ENCODE results near the gene ACOT7.

ACOT7 gene

GRCh38 chr1:6353619-6353954 lies 40.0 kb downstream of the ACOT7 start:
- TF ChIP-seq CTCF (IDR thresholded peaks at IDR 0.05; ENCODE audit: low read depth, low read length): no peak
- no peak overlapping the region for H3K4me3 ChIP-seq (ENCODE audit: low read depth, low read length)
- in situ Hi-C loops (cut with HindIII; ENCODE audit: low sequenced_read_pairs): no loop called here
- DNase-seq (ENCODE audit: low read depth, low spot score): no peak

- no peak for DNase-seq (ENCODE audit: low read depth, low spot score)
- no peak for TF ChIP-seq CTCF (IDR thresholded peaks at IDR 0.05; ENCODE audit: low read depth, low read length)
- in situ Hi-C loops (cut with HindIII; ENCODE audit: low sequenced_read_pairs): no loop called here
- no peak overlapping the region for H3K4me3 ChIP-seq (ENCODE audit: low read depth, low read length)
Measured at GRCh38 chr1:6352138-6352563, 41.4 kb downstream of the ACOT7 start.

- TF ChIP-seq CTCF (IDR thresholded peaks at IDR 0.05; ENCODE audit: low read depth, low read length): no peak
- in situ Hi-C loops (cut with HindIII; ENCODE audit: low sequenced_read_pairs): no loop called here
- no peak overlapping the region for H3K4me3 ChIP-seq (ENCODE audit: low read depth, low read length)
- DNase-seq (ENCODE audit: low read depth, low spot score): no peak
Measured at GRCh38 chr1:6351480-6352137, 42.0 kb downstream of the ACOT7 start.

- no peak for DNase-seq (ENCODE audit: low read depth, low spot score)
- in situ Hi-C loops (cut with HindIII; ENCODE audit: low sequenced_read_pairs): no loop called here
- TF ChIP-seq CTCF (IDR thresholded peaks at IDR 0.05; ENCODE audit: low read depth, low read length): no peak
- no peak overlapping the region for H3K4me3 ChIP-seq (ENCODE audit: low read depth, low read length)
Measured at GRCh38 chr1:6350416-6351088, 43.0 kb downstream of the ACOT7 start.

- in situ Hi-C loops (cut with HindIII; ENCODE audit: low sequenced_read_pairs): no loop called here
- no peak for TF ChIP-seq CTCF (IDR thresholded peaks at IDR 0.05; ENCODE audit: low read depth, low read length)
- DNase-seq (ENCODE audit: low read depth, low spot score): no peak
- H3K4me3 ChIP-seq (ENCODE audit: low read depth, low read length): no peak overlapping the region
Measured at GRCh38 chr1:6349254-6349943, 44.2 kb downstream of the ACOT7 start.

GRCh38 chr1:6348511-6349191 lies 44.9 kb downstream of the ACOT7 start:
- no peak for TF ChIP-seq CTCF (IDR thresholded peaks at IDR 0.05; ENCODE audit: low read depth, low read length)
- DNase-seq (ENCODE audit: low read depth, low spot score): peak; percentile 76
- in situ Hi-C loops (cut with HindIII; ENCODE audit: low sequenced_read_pairs): no loop called here
- no peak overlapping the region for H3K4me3 ChIP-seq (ENCODE audit: low read depth, low read length)

Data from astrocyte of the spinal cord (primary cell).